DMS 273 (cell line): Measurements from ENCODE around the gene NXPH3.
"Not testable (repeated sequence)": the region's sequence is repeated elsewhere in the genome, so short reads cannot be mapped to it uniquely, and the experiment has no call there.

Experiments used
- DNase-seq: peaks from one replicate; lab custom pipeline; 2025; ENCODE audit not compliant: unreplicated experiment; lab: John Stamatoyannopoulos, UW

Gene NXPH3

DNA sequence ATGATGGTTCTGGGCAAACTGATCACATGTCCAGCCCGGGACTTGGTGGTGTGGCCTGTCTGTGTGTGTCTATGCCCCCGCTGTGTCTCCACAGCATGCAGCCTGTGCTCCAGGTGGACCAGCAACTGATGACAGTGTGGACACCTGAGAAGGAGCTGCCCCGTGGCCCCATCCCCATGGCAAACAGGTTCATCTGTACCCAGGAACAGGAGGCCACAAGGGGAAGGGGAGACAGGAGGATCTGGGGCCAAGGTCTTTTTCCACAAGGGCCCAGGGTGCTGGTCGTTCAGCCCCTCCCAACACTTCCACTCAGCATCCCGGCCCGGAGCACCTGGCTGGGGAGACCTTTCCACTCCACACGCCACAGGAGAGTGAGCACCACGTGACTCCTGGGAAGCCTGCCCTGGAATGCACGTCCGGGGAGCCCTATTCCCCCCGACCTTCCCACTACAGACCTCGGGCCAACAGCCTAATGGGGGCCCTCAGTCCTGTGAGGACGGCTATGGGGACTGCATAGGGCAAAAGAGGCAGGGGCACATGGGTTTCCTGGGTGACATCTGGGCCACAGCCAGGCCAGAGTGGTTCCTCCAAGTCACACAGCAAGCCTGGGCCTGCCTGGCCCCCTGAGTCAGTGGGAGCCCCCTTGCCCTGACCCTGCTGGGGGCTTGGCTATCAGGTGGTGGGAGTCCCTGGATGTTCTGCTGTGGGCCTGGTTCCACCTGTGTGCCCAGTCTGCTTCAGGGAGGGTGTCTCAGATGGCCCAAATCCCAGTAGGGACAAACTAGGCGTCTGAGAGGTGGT is 20.8 kb upstream of the NXPH3 start:
- no peak for DNase-seq

DNA sequence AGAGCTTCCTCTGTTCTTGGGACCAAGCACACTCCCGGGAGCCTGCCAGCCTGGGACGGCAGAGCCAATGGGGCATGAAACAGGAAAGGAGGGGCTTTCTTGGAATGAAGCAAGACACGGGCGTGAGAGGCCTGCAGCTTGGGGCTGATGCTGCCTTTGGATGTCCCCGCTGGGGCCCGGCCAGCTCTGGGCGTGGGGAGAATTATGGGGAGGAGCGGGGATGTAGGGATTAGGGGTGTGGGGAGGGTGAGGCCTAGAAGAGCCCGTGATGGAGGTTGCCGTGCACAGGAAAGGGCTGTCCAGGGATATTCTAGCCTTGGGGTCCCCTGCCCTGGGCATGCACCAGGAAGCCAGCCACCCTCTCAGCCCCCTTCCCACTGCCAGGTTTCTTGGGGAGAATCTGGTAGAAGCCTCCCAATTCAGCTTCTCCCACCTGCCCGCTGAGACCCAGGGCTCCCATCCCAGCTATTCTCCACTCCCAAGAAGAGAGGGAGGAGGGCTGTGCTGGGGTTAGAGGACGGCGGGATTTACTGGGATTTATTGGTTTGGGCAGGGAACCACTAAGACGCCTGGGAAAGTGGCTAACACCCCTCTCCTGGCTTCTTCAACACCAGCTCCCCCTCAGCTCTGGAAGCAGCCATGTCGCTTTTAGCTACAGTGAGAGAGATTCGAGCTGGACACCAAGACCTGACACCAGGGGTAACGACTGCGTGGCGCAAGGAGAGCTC is 20.0 kb upstream of the NXPH3 start:
- no peak for DNase-seq

- DNase-seq: peak; percentile 92
Measured at GRCh38 chr17:49556223-49556943, 19.3 kb upstream of the NXPH3 start.

GRCh38 chr17:49557312-49558024 is 18.2 kb upstream of the NXPH3 start:
- DNase-seq: peak; percentile 86

- no peak for DNase-seq
Measured at GRCh38 chr17:49564638-49565037, 11.0 kb upstream of the NXPH3 start.

DNA sequence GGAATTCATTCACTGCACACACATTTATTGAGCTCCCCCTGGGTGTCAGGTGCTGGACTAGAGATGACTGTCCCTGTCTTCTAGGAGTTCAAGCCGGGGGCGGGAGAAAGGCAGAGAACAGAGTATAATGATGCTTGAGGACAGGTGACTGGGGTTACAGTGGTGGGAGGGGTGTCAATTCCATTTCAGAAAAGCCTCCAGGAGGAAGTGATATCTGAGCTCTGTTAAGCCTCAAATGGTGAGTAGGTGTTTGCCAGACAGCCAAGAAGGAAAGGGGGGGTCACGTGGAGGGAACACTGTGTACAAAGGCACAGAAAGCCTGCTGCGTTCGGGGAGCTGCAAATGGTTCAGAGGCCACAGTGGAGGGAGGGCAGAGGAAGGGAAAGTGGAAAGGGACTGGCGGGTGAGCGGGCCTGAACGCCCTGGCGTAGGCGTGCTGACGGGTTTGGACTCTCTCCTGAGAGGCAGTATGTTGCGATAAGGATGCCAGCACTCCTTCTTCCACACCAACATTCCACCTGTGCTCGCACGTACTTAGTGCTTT is 9.7 kb upstream of the NXPH3 start:
- peak; percentile 55 for DNase-seq

DNA sequence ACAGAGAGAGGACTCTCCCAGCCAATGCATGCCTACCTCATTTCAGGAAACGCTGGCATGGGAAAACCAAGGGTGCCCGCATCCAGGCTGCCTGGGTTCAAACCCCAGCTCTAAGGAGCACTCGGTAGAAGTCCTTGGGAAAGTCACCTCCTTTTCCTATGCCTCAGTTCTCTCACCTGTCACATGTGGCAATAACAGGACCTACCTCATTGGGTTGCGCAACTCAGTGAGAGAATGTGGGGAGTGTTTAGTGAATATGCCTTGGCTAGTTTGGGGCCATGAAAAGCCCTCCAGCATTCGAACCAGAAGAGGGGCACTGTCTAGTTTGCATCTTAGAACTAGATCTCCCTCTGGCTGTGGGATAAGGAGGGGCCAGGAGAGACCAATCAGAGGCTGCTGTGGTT is 9.0 kb upstream of the NXPH3 start:
- DNase-seq: no peak

DNA sequence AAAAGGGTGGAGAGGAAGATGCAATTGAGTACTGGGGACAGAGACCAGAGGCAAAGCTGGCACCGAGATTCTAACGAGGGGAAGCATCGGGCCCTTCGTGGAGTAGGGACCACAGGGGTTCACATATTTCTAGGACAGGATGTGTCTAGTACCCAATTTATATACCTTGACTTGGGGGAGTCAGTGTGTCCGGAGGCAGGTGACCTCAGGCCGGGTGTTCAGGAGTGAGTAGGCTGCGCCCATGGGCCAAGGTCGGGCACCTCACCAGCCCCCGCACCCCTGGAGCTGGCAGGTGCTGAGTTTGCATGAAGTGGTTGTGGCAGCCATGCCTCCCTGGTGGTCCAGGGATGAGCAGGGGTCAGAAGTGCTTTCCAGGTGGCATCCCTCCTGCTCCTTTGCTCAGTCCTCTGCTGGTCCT is 8.6 kb upstream of the NXPH3 start:
- DNase-seq: no peak

DNA sequence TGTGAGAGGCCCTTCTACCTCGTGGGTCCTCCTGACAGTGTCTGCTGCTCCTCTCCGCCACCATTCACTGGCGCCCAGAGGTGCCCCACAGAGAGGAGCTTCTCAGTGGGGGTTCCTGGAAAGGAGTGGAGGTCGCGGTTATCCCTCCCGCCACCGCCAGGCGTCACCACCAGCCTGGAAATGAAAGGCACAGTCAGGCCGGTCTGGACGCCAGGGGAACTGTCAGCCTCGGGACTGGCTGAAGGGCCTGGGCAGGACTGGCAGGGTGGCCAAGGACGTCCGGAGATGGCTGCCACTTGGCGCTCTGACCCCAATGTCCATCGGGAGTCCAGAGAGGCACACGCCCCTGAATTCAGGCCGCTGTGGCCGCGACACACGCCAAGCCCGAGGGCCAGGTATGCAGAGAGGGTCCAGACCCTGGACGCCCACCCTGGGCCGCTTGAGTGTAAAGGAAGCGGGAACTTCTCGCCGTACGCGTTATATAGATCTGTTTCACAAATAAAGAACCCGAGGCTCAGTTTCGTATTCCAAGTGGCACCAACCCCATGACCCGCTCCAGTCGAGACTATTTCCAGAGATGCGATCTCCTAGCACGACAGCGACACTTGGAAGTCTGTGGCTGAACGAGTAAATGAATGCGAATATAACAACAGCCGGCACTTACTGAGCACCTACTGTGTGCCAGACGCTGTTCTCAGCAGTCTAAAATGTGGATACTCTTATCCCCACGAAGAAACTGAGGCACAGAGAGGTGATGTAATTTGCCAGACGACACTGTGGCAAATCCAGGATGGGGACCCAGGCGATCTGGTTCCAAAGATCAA is 7.6 kb upstream of the NXPH3 start:
- peak; percentile 90 for DNase-seq

DNA sequence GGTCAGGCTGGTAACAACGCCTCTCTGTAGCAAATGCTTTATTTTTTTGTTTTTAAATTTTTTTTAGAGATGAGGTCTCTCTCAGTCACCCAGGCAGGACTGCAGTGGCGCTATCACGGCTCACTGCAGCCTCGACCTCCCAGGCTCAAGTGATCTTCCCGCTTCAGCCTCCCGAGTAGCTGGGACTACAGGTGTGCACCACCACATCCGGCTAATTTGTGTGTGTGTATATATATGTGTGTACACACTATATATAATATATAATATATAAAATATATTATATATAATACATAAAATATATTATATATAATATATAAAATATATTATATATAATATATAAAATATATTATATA is 7.0 kb upstream of the NXPH3 start:
- not testable (repeated sequence) for DNase-seq

- no peak for DNase-seq
Measured at GRCh38 chr17:49570540-49571242, 5.0 kb upstream of the NXPH3 start.

DNA sequence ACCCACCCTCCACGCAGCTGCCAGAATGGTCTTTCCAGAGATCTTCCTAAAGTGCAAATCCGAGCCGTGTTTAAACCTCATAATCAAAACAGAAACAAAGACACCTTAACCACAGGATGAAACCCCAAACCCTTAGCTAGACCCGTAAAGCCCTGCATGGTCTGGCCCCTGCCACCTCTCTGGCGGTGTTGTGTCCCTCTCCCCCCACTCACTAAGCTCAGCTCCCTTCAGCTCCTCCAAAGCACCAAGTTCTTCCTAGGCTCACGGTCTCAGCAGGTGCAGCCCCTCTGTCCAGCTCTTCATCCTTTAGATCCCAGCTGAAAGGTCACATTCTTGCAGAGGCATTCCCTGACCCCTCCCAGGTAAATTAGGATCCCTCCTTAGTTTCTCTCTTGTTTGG is 4.4 kb upstream of the NXPH3 start:
- DNase-seq: no peak

DNA sequence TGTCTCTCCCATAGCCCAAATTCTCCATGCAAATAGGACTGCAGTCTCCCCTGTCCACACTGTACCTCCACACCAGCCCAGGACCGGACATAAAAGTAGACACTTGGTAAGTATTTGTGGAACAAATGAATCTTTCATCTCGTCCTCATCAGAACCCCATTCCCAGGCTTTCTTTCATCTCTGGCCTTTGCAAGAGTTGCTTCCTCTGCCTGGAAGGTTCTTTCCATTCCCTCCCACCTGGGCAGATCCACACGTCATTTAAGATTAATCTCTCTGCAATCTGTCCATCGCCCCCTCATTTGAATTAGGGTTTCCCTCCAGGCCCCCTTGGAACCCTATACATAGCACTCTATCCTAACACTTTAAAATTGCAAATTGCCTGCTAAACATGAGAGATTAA is 3.9 kb upstream of the NXPH3 start:
- no peak for DNase-seq

DNA sequence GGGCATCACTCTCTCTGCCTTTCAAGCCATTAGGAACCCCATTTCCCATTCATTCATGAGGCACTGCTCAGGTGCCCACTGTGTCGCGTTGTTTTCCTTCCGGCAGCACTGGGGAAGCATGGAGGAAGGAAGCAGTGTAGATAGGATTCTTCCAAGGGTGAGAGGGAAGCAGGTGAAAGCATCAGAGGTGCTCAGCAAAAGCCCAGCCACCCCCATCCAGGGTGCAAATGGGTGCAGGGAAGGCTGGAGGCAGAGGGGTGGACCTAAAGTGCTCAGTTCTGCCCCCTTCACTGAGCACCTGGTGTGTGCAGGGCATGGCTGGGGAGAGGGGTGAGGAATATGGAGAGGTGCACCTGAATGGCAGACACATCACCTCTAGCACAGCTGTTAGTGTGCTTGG is 3.4 kb upstream of the NXPH3 start:
- no peak for DNase-seq

GRCh38 chr17:49572806-49573420 is 2.8 kb upstream of the NXPH3 start:
- DNase-seq: no peak

- DNase-seq: no peak
Measured at GRCh38 chr17:49573510-49574322, 2.0 kb upstream of the NXPH3 start.

- peak; percentile 87 for DNase-seq
Measured at GRCh38 chr17:49574323-49574781, 1.3 kb upstream of the NXPH3 start.
